ENCODE results near the gene GEN1.

Gene GEN1

DNA sequence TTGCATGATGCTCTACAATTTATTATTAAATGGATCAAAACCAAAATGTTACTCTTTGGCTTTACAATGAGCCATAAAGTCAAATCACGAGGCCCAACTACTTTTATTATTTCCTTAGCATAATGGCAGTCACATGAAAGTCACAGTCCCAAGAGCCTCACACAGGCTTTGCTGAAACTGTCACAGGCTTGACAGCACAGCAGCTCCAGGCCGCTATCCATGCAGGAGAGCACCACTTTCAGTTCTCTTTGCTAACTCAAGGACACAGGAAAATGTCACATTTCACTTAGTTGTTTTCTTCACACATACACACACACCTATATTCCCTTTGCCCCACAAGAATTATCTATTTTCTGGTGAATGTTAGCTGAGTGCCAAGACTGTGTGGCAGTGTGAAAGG lies 51.2 kb downstream of the GEN1 start:
- TF ChIP-seq CTCF (IDR thresholded peaks at IDR 0.05; ENCODE audit: control insufficient read depth, insufficient read depth, low read depth, low read length, missing control alignments): no peak
- H3K4me3 ChIP-seq (ENCODE audit: control insufficient read depth, low read depth, low read length): no peak overlapping the region
- no peak for DNase-seq (ENCODE audit: low read depth)

DNA sequence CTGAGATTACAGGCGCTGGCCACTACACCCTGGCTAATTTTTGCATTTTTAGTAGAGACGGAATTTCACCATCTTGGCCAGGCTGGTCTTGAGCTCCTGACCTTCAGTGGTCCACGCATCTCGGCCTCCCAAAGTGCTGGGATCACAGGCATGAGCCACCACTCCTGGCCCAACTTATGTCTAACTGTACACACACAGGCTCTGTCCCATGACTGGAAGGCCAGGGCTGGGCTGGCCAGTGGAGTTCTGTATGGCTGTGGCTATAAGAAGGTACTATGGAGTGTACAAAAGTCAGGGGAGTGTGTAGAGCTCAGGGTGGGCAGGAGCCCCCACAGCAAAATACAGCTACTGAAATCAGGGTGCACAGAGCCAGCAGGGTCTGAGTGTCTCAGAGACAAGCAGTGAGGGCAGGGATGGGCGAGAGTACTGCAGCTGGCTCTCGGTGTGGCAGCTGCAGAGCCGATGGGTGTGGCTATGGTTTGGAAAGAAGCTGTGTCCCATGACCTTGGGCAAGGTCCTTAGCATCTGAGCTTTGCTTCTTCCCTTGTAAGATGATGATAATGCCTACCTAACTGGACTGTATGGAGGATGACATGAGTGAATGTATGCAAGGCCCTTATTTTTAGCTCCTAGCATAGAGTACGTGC lies 51.9 kb downstream of the GEN1 start:
- no peak for TF ChIP-seq CTCF (IDR thresholded peaks at IDR 0.05; ENCODE audit: control insufficient read depth, insufficient read depth, low read depth, low read length, missing control alignments)
- no peak overlapping the region for H3K4me3 ChIP-seq (ENCODE audit: control insufficient read depth, low read depth, low read length)

DNA sequence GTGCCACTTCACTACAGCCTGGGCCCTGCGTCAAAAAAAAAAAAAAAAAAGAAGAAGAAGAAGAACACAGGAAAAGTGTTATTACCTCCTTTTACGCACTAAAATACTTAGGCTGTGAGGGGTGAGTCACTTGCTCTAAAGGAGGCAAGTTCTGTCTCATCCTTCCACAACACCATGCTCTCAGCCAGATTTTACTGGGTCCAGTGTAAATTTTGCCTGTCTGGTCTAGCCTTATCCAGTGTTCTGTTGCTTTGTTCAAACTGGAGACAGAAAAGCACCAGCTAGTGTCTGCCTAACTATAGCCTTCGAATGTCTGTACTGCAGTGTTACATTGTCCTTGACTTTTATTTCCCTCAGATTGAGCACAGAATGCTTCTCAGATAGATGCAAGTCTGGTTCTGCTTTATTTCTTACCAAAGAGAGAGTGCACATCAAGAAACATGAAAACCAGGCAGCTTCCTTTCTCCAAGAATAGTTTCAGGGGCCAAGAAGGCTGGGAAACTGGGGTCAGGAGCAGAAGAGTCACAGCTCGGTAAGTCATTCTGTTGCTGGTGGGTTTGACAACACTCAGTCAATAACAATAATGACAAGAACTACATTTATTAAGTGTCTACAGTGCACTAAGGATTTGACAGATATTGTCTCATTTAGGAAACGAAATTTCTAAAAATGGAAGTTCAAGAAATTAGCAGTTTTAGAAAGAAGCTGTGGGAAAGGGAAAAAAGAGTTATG lies 59.2 kb downstream of the GEN1 start:
- TF ChIP-seq CTCF (IDR thresholded peaks at IDR 0.05; ENCODE audit: control insufficient read depth, insufficient read depth, low read depth, low read length, missing control alignments): no peak
- no peak overlapping the region for H3K4me3 ChIP-seq (ENCODE audit: control insufficient read depth, low read depth, low read length)
- peak; percentile 13 for DNase-seq (ENCODE audit: low read depth)

More for the DNA sequence above, 51.9 kb downstream of the GEN1 start:
- no peak for DNase-seq (ENCODE audit: low read depth)

- H3K4me3 ChIP-seq (ENCODE audit: control insufficient read depth, low read depth, low read length): no peak overlapping the region
- DNase-seq (ENCODE audit: low read depth): no peak
- TF ChIP-seq CTCF (IDR thresholded peaks at IDR 0.05; ENCODE audit: control insufficient read depth, insufficient read depth, low read depth, low read length, missing control alignments): no peak
These were observed 60.0 kb downstream of the GEN1 start for GRCh38 chr2:17813742-17814473.

GRCh38 chr2:17814601-17815000 lies 60.7 kb downstream of the GEN1 start:
- no peak for DNase-seq (ENCODE audit: low read depth)
- H3K4me3 ChIP-seq (ENCODE audit: control insufficient read depth, low read depth, low read length): no peak overlapping the region
- TF ChIP-seq CTCF (IDR thresholded peaks at IDR 0.05; ENCODE audit: control insufficient read depth, insufficient read depth, low read depth, low read length, missing control alignments): no peak

DNA sequence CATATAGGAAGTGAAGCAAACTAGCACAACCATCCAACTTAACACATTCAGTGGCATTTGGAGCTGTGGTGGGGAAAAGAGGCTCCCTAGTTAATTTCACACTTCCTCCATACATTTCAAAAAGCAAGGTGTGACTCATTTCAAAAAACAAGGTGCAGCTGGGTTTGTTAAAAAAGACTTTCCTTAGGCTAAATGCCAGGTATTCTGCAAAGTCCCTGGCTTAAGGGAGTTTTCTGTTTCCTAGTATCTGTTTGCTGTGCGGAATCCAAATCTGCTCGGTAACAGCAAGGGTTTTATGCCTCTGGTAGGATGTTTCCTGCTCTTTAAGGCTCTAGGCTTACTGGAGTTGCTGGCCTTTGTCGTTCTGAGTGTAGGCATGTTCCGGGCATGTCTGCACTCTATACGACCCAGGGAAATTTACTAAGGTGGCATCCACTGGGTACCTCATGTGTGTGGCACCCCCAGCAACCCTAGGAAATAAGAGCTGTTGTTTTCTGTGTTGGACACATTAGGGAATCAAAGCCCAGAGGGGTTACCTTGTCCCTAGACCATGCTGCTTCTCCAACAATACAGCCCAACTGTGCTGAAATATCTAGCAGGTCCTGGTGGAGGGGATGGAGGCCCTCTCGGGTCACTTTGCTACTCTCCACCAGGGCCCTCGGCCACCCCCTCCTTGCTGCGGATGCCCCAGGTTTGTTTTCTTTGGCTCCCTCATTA lies 61.7 kb downstream of the GEN1 start:
- no peak for TF ChIP-seq CTCF (IDR thresholded peaks at IDR 0.05; ENCODE audit: control insufficient read depth, insufficient read depth, low read depth, low read length, missing control alignments)
- no peak for DNase-seq (ENCODE audit: low read depth)
- no peak overlapping the region for H3K4me3 ChIP-seq (ENCODE audit: control insufficient read depth, low read depth, low read length)

All from AG09309 (cell line).